SH-SY5Y (cell line): ENCODE measurements around the gene TXLNB.

Experiments
- GATA2 ChIP-seq: IDR thresholded peaks from 2 replicates; pipeline ENCODE4 v1.6.1; 2011; ENCODE audit warnings: mild to moderate bottlenecking, low read depth, low read length
- GATA3 ChIP-seq: IDR thresholded peaks from 2 replicates; pipeline ENCODE4 v1.6.1; 2011; ENCODE audit warnings: low read depth, mild to moderate bottlenecking, low read length, moderate library complexity

GRCh38 chr6:139256087-139256486 lies 35.7 kb downstream of the TXLNB start:
- TF ChIP-seq GATA3 (no peak), GATA2 (no peak)
